ENCODE measurements around the gene GDNF. TPM values are rescaled to one million over a fixed set of nuclear protein-coding genes. Genes with fewer than 3 reads are reported as not detected.

Gene GDNF
- total RNA-seq, 1 donor from 2014 or later: 0.27 TPM

DNA sequence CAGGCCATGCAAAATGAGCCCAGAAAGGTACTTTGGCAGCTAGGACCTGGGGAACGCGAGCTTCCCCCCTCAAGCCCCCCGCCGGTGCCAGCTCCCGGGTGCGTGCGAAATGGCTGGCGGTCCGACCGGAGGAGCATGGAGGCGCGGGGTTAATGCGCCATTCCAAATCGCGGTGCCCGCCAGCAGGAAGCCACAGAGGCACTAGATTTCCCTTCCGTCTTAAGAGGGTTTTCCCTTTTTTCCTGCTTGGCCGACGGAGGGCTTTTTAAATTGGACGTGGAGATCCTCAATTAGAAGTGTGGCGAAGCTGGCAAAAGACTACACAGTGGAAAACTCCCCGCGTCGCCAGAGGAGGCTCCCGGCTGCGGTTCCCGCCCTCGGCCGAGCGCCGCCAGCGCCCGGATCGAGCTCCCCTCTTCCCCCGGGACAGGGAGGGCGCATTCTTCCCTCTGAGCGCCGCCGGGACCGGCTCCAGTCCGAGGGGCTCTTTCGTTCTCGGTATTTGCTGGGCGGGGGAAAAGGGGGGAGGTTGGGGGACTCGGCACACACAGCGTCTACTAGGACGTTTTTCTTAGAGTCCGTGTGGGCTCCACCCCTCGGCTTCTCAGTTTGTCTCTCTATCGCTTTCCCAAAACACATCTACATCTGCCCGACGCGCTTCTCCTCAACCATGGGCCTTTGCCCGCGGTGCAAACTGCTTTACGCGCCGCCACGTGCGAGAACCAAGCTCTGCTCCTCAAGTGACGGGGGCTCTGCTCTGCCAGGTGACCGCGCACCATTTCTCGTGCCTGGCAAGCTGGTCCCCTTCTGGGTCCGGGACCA lies 3.0 kb downstream of the GDNF start:
- no peak for TF ChIP-seq CTCF (IDR thresholded peaks at IDR 0.05; ENCODE audit: borderline replicate concordance)
- peaks cover 55% of the 10 kb centered on the region for H3K4me1 ChIP-seq
- intact Hi-C loops (cut with micrococcal nuclease): loop anchor here (5.0 kb wide), 1 partner anchor 355 kb away; no protein-coding TSS in a partner anchor
- H3K27ac ChIP-seq (replicated peaks): no peak overlapping the region
- no peaks in the 10 kb centered on the region for H3K36me3 ChIP-seq
- peaks cover 100% of the 10 kb centered on the region for H3K27me3 ChIP-seq (ENCODE audit: low read depth)
- H3K4me3 ChIP-seq: peak overlapping the region; percentile 68
- DNase-seq: peak; percentile 16
- no peaks in the 10 kb centered on the region for H3K9me3 ChIP-seq (replicated peaks)

DNA sequence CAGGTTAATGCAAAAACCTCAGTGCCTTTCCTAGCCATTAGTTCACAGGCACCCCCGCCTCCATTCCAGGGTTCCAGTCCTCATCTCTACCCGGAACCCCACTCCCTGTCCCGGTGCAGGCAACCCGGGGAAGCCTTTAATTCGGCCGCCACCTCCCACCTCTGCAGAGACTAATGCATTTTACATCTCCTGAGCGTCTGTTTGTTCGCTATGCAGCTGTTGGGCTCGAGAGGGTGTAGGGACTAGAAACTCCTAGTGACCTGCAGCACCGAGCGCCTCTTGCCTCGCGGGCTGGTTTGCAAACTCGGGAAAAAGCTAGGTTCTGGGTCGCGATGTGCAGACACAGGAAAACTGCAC lies 3.6 kb downstream of the GDNF start:
- H3K36me3 ChIP-seq: no peaks in the 10 kb centered on the region
- no peak for TF ChIP-seq CTCF (IDR thresholded peaks at IDR 0.05; ENCODE audit: borderline replicate concordance)
- intact Hi-C loops (cut with micrococcal nuclease): loop anchor here (5.0 kb wide), 1 partner anchor 356 kb away; no protein-coding TSS in a partner anchor
- no peak overlapping the region for H3K27ac ChIP-seq (replicated peaks)
- H3K4me1 ChIP-seq: peaks cover 55% of the 10 kb centered on the region
- H3K4me3 ChIP-seq: peak overlapping the region; percentile 68
- peaks cover 100% of the 10 kb centered on the region for H3K27me3 ChIP-seq (ENCODE audit: low read depth)
- no peak for DNase-seq
- H3K9me3 ChIP-seq (replicated peaks): no peaks in the 10 kb centered on the region

- Histone ChIP-seq H3K4me1 (peaks cover 51% of the 10 kb centered on the region), H3K9me3 (replicated peaks) (no peaks in the 10 kb centered on the region), H3K27ac (replicated peaks) (no peak overlapping the region), H3K4me3 (no peak overlapping the region), H3K27me3 (ENCODE audit: low read depth) (peaks cover 100% of the 10 kb centered on the region), H3K36me3 (no peaks in the 10 kb centered on the region)
- no peak for TF ChIP-seq CTCF (IDR thresholded peaks at IDR 0.05; ENCODE audit: borderline replicate concordance)
- DNase-seq: no peak
- intact Hi-C loops (cut with micrococcal nuclease): loop anchor here (5.0 kb wide), 1 partner anchor 357 kb away; no protein-coding TSS in a partner anchor
Observed at GRCh38 chr5:37835380-37835973, 4.4 kb downstream of the GDNF start.

GRCh38 chr5:37834542-37835379 lies 5.1 kb downstream of the GDNF start:
- Histone ChIP-seq H3K36me3 (no peaks in the 10 kb centered on the region), H3K27ac (replicated peaks) (no peak overlapping the region), H3K9me3 (replicated peaks) (no peaks in the 10 kb centered on the region), H3K4me3 (peak overlapping the region; percentile 27), H3K4me1 (peaks cover 44% of the 10 kb centered on the region), H3K27me3 (ENCODE audit: low read depth) (peaks cover 99% of the 10 kb centered on the region)
- no peak for DNase-seq
- TF ChIP-seq CTCF (IDR thresholded peaks at IDR 0.05; ENCODE audit: borderline replicate concordance): no peak
- intact Hi-C loops (cut with micrococcal nuclease): loop anchor here (5.0 kb wide), 1 partner anchor 358 kb away; no protein-coding TSS in a partner anchor

- Histone ChIP-seq H3K27me3 (ENCODE audit: low read depth) (peaks cover 95% of the 10 kb centered on the region), H3K36me3 (no peaks in the 10 kb centered on the region), H3K9me3 (replicated peaks) (no peaks in the 10 kb centered on the region), H3K27ac (replicated peaks) (no peak overlapping the region), H3K4me3 (no peak overlapping the region), H3K4me1 (peaks cover 36% of the 10 kb centered on the region)
- no peak for DNase-seq
- intact Hi-C loops (cut with micrococcal nuclease): no loop called here
- no peak for TF ChIP-seq CTCF (IDR thresholded peaks at IDR 0.05; ENCODE audit: borderline replicate concordance)
Observed at GRCh38 chr5:37833990-37834389, 5.9 kb downstream of the GDNF start.

Data from left ventricle myocardium inferior (tissue), 1 donor.